Activated naive CD4-positive, alpha-beta T cell treated with anti-CD3 and anti-CD28 coated beads, Interleukin-2, amount 10 ng/mL, durations not matched to agents 5 hours and 36 hours (primary cell): ENCODE results near the gene RETREG2. TPM values are rescaled to one million over a fixed set of nuclear protein-coding genes. Genes with fewer than 3 reads are reported as not detected.

ENCODE experiments used
- total RNA-seq, 2 experiments: library from RNA; stranded (reverse); gene quantifications; one replicate each; pipeline ENCODE4 v1.2.3, GENCODE V29; 2021

The RETREG2 gene, protein sequence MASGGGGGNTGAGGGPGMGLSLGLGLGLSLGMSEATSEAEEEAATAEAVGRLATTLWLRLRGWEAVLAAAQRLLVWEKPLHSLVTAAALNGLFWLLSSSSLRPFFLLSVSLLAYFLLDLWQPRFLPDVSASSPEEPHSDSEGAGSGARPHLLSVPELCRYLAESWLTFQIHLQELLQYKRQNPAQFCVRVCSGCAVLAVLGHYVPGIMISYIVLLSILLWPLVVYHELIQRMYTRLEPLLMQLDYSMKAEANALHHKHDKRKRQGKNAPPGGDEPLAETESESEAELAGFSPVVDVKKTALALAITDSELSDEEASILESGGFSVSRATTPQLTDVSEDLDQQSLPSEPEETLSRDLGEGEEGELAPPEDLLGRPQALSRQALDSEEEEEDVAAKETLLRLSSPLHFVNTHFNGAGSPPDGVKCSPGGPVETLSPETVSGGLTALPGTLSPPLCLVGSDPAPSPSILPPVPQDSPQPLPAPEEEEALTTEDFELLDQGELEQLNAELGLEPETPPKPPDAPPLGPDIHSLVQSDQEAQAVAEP
- total RNA-seq: 100 to 1,000 TPM in 1 of 2 experiments, 10 to 100 TPM in 1; 99.6 to 106 TPM

DNA sequence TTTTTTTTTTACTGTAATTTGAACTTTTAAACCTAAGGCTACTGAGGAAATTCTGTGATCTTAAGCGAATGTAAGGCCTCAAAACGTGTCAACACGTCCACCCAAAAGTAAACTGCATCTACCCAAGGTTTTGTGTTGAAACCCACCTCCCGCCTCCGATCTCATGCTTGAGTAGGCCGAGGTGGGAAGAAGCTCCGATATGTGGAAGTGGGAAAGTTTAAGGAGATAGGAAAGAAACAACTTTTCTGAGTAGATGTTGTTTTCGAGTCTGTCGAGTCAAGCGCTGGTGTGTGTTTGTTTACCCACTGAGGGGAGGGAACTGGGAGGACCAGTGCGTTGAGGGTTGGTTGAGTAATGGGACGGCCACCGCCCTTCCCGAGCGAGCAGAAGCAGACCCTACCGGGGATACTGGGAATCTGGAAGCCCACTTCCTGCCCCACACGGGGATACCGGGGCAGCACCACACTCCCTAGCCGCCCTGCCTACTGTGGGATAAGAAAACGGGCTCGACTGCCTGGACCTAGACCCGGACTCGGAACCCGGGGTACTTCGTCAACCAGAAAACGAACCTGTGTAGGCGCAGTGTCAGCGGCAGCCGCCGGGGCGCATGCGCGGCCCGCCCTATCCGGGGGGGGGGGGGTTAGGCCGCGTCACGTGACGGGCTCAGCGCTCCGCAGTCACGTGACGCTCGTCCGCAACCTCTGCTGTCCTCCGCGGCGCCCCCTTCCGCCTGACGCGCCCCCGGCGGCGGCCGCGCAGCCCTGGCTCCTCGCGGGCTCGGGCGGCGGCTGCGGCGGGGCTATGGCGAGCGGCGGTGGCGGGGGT, at the start of gene RETREG2:
Gene RETREG2, plus strand, starts transcription at position 724 of the 825 bp plus-strand sequence. Its CDS starts 78 bp downstream, at position 802.

DNA sequence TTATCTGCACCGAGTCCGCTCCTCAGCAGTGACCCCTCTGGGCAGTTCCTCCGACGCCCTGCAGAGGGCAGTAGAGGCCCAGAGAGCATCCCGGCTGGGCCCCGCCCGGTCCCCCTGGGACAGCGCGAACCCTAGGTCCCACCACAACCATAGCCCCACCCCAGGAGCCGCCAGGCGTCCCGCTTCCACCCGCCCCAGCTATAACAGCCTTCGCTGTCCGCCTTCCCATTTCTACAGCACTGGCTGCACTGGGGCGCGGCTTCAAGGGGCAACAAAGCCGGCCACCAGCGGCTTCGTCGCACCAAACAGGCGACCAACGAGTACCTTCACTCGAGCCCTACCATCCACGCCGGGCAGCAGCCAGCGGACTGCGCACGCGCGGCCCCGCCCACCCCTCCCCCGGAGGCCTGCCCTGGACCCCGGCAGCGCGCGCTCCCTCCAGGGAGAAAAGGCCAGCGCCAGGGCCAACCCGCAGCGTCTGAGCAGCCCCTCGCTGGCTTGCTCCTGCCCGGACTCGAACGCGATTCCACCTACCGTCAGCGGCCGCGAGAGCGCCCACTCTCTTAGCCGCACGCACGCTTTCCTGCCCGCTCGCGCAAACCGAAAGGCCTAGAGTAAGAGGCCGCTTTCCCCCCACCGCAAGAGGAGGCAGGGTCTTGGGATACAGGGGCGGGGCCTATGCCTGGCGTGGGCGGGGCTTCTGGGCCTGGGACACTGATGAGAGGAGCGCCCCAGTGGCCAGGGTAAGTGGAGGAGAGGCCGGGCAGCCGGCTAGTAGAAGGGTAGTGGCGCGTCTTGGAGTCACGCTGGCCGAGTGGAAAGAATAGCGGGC, 17.7 kb upstream of the RETREG2 start, which contains the start of gene NHEJ1:
Gene NHEJ1, minus strand, starts transcription at position 630 of the 832 bp plus-strand sequence. CDS start 2,453 bp downstream, outside the sequence.

DNA sequence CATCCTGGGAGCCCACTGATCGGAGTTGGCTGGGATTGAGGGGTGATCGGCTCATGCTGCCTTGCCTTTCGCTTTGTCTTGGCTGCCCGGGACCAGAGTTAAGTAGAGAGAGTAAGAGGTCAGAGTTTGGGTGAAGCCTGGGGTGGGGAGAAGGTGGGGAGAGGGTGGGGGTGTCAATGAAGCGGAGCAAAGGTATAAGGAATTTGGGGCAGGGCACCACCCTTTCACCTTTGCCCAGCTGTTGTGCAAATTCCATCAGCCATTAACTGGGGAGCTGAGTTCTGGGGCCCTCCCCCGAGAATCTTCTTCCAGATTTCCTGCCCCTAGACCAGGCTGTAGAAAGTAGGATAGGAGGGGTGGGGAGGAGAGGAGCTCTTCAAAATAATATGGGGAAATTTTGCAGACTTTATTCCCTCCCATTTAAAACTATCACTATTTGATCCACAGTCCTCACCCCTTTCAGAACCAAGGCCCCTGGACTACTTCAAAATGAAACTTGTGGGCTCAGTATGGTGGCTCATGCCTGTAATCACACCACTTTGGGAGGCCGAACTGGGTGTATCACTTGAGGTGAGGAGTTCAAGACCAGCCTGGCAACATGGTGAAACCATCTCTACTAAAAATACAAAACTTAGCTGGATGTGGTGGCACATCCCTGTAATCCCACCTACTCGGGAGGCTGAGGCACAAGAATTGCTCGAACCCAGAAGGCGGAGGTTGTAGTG, 8.0 kb upstream of the RETREG2 start, which contains the start of gene SLC23A3:
Gene SLC23A3, minus strand, starts transcription at position 100 of the 725 bp plus-strand sequence. Its CDS starts 45 bp downstream, at position 55.

DNA sequence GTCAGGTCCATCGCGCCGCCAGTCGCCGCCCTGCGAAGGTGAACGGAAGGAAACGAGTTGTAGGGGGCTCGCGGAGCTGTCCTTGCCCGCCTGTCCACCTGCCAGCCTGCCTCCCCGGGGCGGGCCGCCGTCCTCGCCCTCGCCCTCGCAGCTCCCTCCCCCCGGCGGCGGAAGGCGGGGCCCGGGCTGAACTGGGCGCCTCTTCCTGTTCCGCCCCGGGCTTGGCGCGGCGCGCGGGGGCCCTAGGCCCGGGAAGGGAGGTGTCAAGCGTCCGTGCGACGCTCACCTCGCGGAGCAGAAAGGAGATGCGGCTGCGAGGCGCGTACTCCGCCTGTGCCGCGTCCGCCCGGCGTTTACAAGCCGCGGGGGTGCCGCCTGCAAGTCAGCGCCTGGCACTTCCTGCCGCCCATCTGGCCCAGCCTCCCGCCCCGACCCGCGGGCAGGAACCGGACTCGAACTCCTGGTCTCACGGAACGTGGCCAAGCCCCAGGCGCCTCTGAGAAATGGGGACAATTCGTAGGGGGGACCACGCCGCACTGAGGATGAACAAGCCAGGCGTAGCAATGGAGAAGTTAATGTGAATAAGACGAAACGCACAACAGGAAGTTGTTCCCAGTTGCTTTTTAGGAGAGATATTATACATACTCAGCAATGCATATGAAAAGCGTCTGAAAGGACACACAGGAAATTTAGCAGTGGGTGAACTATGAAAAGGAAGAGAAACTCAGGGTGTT, 1.1 kb upstream of the RETREG2 start, which contains the start of gene CNPPD1:
Gene CNPPD1, minus strand, starts transcription at position 108 of the 734 bp plus-strand sequence. Its CDS starts 97 bp downstream, at position 11.

DNA sequence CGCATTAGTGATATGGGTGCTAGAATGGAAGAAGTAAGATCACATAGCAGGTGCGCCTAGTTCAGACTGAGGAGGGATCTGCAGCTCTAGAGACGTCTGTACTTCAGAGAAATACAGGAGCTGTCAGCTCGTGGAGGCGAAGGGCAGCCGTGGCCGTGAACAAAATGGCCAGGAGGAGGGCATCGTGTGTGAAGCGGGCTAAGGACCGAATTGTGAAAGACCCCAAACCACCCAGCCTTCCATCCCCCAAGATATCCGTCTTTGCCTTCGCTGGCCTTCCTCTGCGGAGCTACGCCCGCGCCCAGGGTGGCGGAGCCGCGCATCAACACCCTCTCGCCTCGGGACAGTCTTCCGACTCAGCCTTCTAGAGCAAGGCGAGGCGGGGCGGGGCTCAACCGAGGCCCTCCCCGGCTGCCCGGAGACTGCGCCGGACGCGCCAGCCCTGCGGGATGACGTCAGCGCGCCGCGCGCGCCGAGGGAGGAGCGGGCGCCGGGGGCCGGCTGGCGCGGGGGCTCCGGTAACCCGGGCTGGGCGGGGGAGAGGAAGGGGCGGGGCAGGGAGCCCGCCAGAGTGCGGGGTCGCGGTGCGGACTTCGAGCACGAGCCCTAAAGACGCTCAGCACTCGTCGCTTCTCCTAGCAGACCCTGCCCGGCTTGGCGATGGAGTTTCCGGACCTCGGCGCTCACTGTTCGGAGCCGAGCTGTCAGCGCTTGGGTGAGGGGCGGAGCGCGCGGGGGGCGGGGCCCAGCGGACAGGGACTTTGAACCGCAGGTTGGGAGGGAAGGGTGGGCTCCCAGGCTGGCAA, 28.5 kb downstream of the RETREG2 start, which contains the start of gene ZFAND2B:
Gene ZFAND2B, plus strand, starts transcription at position 455 of the 806 bp plus-strand sequence. Its CDS starts 206 bp downstream, at position 661.

DNA sequence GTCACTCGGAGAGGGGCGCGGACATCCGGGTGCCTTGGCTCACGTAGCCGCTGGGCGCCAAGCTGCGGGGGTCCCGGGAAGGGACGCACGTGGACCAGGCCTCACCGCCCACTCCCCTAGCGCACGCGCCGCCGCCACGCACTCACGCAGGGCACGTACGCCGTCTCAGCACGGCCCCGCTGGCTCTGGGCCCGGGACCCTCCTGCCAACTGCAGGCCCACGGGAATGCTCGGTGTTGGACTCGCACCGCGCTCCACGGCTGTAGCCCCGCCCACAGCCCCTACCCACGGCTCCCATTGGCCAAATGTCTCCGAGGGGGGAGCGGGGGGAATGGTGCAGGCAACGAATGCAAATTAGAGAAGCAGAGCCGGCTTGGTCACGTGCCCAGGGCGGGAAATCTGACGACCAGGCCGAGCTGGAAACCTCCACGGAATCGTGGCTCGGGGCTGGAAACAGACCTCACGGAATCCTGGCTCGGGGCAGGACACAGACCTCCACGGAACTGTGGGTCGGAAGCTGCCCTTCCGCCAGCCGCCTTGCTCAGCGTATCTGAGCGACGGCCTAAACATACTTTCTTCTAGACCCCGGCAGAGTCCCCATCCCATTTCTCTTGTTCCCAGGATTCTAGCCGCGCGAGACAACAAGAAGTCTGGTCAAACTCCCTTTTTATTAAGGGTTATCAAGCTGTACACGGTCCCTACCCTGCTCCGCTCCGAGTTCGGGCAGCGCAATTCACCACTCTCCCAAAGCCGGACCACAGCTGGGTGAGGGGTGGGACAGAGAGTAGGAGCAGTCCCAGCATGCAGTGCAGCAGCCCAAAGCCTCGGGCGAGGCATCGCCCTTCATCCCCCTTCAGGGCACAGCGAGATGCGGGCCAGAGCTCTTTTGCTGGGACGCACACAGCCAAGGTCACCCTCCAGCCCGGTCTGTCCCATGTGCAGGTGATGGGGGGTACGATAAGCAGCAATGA, 40.9 kb downstream of the RETREG2 start, which contains the start of gene ABCB6:
Gene ABCB6, minus strand, starts transcription at position 227 of the 970 bp plus-strand sequence. CDS start 285 bp downstream, outside the sequence.

DNA sequence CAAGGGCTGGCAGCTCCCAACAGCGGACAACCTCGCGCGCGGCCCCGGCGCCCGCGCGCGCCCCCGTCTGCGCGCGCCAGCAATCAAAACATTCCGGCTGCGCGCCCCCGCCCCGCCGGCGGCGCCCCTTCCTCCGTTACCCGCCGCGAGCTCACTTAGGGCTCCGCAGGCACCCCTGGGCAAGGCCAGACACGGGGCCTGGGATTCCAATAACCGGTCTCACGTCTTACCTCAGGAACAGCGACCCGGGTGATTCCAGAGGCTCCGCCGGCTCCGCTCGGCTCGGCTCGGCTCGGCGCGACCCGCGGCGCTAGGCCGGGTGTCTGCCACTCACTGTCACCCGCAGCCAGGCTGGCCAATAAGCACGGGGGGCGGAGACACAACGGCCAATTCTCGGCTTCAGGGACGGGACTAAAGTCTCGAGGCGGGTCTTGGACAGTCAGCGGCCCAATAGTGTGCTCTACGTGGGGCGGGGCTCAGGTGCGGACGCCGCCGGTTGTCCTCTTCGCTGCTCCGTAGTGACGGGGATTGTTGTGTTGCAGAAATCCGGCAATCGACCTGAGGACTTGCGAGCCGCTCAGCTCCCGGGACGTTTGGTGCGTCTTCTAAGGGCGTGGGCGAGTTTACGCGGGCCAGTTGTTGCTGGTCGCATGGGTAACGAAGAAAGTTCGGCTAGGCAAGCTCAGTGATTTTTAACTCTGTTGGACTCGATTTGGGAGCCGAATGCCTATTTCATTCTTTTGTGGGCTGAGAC, 51.4 kb downstream of the RETREG2 start, which contains the start of the genes ANKZF1 and ATG9A:
Gene ANKZF1, plus strand, starts transcription at position 502 of the 754 bp plus-strand sequence. CDS start 452 bp downstream, outside the sequence.
Gene ATG9A, minus strand, starts transcription at position 332 of the 754 bp plus-strand sequence. CDS start 1,612 bp downstream, outside the sequence.

Other genes with a start within 250 kb of the RETREG2 start
- not detected for gene CDK5R2, start 218.6 kb upstream of the RETREG2 start, total RNA-seq
- not detected for gene FEV, start 193.1 kb upstream of the RETREG2 start, total RNA-seq
- gene CRYBA2, start 184.9 kb upstream of the RETREG2 start, total RNA-seq: not detected
- not detected for gene CFAP65, start 136.8 kb upstream of the RETREG2 start, total RNA-seq
- under 1 TPM in 1 of 2 experiments, not detected in 1; 0.10 TPM for gene IHH, start 117.4 kb upstream of the RETREG2 start, total RNA-seq
- gene NHEJ1, start 17.5 kb upstream of the RETREG2 start, total RNA-seq: 10 to 100 TPM; 16.7 to 22.8 TPM
- gene SLC23A3, start 8.2 kb upstream of the RETREG2 start, total RNA-seq: 1 to 10 TPM; 1.6 to 2.5 TPM
- 10 to 100 TPM; 65.5 to 67.9 TPM for gene CNPPD1, start 1.4 kb upstream of the RETREG2 start, total RNA-seq
- 10 to 100 TPM; 52.4 to 54.4 TPM for gene ZFAND2B, start 28.5 kb downstream of the RETREG2 start, total RNA-seq
- 10 to 100 TPM; 11.0 to 11.8 TPM for gene ABCB6, start 40.7 kb downstream of the RETREG2 start, total RNA-seq
- gene ATG9A, start 51.4 kb downstream of the RETREG2 start, total RNA-seq: 10 to 100 TPM; 50.3 to 54.3 TPM
- gene ANKZF1, start 51.5 kb downstream of the RETREG2 start, total RNA-seq: 100 to 1,000 TPM; 149 to 167 TPM
- gene GLB1L, start 67.2 kb downstream of the RETREG2 start, total RNA-seq: 1 to 10 TPM; 2.9 to 4.9 TPM
- 10 to 100 TPM; 35.1 to 36.1 TPM for gene STK16, start 67.2 kb downstream of the RETREG2 start, total RNA-seq
- not detected for gene TUBA4B, start 75.0 kb downstream of the RETREG2 start, total RNA-seq
- gene TUBA4A, start 75.6 kb downstream of the RETREG2 start, total RNA-seq: 100 to 1,000 TPM; 217 to 228 TPM
- 10 to 100 TPM; 40.7 to 42.6 TPM for gene DNAJB2, start 101.1 kb downstream of the RETREG2 start, total RNA-seq
- not detected for gene PTPRN, start 131.1 kb downstream of the RETREG2 start, total RNA-seq
- not detected for gene RESP18, start 154.5 kb downstream of the RETREG2 start, total RNA-seq
- gene DNPEP, start 209.6 kb downstream of the RETREG2 start, total RNA-seq: 10 to 100 TPM; 53.6 to 64.0 TPM
- gene DES, start 240.1 kb downstream of the RETREG2 start, total RNA-seq: not detected